GM12892 (cell line): ENCODE data around the gene NHLRC2.

Experiments used
- POLR2A ChIP-seq: IDR thresholded peaks from 2 replicates; pipeline ENCODE4 v1.6.1; 2011; ENCODE audit warnings: low read depth, low read length, control low read depth
- TAF1 ChIP-seq: IDR thresholded peaks from 2 replicates; pipeline ENCODE4 v1.6.1; 2011; ENCODE audit warnings: low read depth, mild to moderate bottlenecking, control low read depth, low read length, borderline replicate concordance

- TF ChIP-seq POLR2A = no peak
- no peak for TF ChIP-seq TAF1
These were observed 40.6 kb downstream of the NHLRC2 start for GRCh38 chr10:113895018-113895417.
